ENCODE results near the gene CCDC6.

- TF ChIP-seq CTCF (IDR thresholded peaks at IDR 0.05): no peak
- TF ChIP-seq POLR2A (IDR thresholded peaks at IDR 0.05): no peak
Observed at GRCh38 chr10:59771162-59771807, 135.1 kb downstream of the CCDC6 start.

Measured in lower leg skin (tissue), 3 donors.